ENCODE measurements around the gene NECTIN4. TPM values are rescaled to one million over a fixed set of nuclear protein-coding genes. Genes with fewer than 3 reads are reported as not detected.

The NECTIN4 gene
- total RNA-seq: not detected in 2 replicates

DNA sequence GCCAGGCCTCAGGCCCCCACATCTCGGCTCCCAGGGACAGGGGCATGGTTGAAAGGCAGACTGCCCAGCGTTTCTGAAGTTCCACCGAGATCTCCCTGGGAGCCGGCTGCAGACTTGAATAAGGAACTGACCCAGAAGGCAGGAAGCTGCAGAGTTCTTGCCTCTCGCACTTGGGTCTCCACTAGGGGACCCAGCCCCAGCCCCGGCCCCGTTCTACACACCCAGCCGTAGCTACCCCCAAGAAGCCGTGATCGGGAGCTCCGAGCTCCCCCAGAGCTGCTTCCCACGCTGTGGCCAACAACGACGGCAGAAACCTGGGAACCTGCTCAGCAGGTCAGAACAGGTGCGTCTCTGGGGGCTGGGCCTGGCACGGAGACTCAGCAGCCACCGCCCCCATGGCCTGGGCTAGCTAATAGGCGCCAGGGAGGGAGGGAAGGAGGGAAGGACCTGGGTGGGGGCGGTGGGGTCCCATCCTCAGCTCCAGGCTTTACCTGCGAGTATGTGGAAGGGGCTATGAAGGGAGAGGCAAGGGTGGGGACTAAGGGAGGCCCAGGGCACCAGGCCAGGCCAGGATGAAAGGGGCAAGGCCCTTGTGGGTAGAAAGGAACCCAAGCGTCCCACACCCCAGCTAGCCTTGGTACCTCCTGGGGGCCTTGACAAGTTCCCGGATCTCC lies at the start of gene NECTIN4:
Gene NECTIN4 (minus strand): TSS at position 308 of the 674 bp plus-strand sequence. CDS start 262 bp downstream, at position 46.
- intact Hi-C loops (cut with micrococcal nuclease): no loop called here

DNA sequence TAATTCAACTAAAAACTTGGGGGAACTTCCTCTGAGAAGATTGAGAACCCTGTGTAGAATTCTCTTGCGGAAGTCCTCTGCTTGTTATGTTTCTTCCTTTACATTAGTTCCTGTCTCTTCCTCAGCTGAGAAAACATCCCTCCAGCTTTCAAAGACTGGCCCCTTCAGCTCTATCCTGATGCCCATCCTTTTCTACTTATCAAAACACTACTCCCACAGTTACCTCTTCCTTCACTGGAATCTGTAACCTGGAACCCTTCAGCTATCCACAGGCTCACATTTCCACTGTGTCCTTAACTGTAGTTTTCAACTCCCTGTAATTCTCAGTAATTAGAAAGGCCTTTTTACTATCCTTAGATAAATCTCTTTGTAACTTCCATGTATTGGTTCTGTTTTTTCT lies 49.1 kb upstream of the NECTIN4 start:
- intact Hi-C loops (cut with micrococcal nuclease): no loop called here

DNA sequence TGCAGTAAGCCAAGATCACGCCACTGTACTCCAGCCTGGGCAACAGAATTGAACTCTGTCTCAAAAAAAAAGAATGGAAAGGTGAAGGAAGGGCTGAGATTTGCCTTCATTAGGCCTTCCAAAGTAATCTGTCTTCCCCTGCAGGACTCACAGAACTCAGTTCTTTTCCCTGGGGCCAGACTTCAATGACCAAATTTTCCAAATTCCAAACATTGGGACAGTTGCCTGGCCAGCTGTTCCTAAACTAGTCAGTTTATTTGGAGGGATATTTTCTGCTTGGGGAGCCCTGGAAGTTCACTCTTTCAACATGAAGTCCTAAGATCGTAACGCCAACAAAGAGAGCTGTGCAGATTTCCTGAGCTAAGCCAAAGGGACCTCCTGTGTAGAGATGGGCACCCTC lies 48.5 kb upstream of the NECTIN4 start:
- intact Hi-C loops (cut with micrococcal nuclease): no loop called here

DNA sequence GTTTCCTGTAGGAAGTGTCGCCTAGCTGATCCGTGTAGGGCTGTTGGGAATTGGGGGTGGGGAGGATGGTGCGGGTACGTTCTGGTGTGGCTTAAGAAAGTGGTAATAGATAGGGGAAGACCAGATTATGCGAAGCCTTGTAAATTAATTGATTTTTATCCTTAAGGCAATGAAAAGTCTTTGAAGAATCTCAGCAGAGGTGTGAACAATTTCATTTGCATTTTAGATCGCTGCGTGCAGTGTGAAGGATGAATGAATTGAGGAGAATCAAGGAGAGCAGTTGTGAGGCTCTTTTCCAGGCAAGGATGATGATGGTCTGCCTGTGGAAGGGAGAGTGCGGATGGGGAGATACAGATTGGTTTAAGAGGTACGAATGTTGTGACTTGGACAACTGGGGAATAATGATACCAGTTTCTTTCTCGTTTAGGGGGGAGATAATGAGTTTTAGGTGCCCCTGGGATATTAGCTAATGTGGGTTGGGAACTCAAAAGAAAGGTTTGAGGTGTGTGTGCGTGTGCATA lies 43.9 kb upstream of the NECTIN4 start:
- intact Hi-C loops (cut with micrococcal nuclease): loop anchor here (5.0 kb wide), 1 partner anchor 594 kb away; no protein-coding TSS in a partner anchor

DNA sequence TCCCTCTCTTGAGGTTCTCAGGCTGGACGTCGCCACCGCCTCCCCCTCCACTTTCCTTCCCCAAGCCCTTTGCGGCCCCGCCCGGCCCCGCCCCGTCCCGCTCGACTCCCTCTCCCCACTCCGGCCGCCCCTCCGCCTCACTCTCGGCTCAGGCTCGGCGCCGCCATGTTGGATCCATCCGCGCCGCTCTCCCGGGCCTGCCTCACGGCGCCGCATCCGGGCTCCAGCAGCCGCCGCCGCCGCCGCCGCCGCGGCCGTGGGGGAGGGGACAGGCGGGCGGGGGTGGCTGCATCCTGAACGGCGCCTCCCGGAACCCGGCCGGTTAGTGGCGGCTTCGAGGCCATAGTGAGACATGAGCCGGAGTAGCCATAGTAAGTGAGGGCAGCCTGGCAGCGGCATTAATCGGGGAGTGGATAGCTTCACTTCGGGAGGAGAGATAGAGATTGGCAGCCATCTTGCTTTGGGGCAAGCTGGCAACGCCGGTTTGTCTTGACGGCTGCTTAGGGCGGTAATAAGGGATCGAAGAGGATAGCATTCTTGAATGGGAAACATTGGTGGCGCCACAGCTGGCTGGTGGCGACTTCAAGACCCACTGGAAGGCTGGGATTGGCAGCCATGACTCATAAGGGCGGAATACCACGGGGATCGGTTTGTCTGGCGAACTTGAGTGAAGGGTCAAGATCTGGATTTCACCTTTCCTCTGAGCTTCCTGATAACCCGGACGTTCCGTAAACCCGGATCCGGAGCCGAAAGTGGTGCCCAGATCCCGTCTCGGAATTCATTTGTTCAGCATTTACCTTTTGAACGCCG lies 43.3 kb upstream of the NECTIN4 start, which contains the start of gene DEDD:
Gene DEDD (minus strand): TSS at position 258 of the 810 bp plus-strand sequence. CDS start 8,205 bp downstream, outside the sequence.
- intact Hi-C loops (cut with micrococcal nuclease): loop anchor here (1.0 to 5.0 kb wide), 12 partner anchors 13 to 595 kb away; partner anchors contain the start of genes B4GALT3, NDUFS2, PPOX and UFC1

DNA sequence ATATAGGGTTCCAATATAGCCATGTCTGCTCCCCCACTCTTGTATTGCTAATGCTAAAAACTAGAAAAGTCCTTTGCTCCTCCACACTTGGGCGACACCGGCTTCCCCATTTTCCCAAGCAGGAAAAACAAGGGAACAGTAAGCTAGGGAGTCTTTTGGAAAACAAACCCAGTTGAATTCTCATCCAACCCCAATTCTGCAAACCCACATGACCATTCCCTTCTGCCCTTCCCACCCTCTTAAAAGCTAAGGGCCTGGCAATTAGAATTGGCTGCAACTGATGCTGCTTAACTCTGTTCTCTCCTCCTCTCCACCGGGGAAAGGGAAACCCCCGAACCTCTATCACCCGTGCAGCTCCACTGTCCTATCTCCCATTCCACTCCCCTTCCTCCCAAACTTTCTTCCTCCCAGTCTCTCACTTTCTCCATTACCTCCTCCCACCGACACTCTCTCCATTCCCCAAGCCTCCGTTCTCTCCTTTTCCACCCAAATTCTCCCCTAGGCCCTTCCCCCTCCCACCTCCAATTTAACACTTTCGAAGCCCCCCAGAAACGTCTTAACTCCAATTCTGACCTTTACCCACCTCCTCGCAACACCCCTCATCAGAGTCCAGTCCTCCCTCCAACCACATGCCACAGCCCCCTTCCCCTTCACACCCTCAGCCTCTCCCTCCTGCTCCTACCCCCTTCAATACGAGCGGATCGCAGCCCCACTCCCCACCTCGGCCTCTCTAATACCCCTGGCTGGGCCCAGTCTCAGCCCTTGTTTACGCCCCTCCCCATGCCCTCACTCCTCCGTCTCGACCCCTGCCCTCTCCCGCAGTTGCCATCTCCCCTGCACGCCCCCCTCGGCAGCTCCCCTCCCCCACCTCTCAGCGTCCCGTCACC lies 42.4 kb upstream of the NECTIN4 start:
- intact Hi-C loops (cut with micrococcal nuclease): loop anchor here (1.0 to 5.0 kb wide), 12 partner anchors 12 to 596 kb away; partner anchors contain the start of genes B4GALT3, NDUFS2, PPOX and UFC1

DNA sequence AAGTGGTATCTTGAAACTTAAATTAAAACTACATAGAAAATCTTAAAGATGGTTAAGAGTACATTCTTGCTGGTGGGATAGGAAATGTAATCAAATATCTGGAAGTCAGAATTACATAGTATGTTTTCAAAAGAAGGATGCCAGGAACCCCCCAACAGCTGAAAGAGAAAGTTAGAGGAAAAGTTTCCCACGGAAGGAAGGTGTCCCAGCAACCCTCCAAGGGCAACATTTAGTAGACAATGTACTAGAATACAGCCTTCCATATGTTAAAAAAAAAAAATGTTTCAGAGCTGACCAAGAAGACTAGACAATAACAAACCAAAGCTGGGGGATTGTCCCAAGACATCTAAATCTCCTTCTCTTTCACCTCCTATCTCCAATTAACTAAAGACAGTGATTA lies 40.9 kb upstream of the NECTIN4 start:
- intact Hi-C loops (cut with micrococcal nuclease): loop anchor here (5.0 kb wide), 1 partner anchor 597 kb away; no protein-coding TSS in a partner anchor

DNA sequence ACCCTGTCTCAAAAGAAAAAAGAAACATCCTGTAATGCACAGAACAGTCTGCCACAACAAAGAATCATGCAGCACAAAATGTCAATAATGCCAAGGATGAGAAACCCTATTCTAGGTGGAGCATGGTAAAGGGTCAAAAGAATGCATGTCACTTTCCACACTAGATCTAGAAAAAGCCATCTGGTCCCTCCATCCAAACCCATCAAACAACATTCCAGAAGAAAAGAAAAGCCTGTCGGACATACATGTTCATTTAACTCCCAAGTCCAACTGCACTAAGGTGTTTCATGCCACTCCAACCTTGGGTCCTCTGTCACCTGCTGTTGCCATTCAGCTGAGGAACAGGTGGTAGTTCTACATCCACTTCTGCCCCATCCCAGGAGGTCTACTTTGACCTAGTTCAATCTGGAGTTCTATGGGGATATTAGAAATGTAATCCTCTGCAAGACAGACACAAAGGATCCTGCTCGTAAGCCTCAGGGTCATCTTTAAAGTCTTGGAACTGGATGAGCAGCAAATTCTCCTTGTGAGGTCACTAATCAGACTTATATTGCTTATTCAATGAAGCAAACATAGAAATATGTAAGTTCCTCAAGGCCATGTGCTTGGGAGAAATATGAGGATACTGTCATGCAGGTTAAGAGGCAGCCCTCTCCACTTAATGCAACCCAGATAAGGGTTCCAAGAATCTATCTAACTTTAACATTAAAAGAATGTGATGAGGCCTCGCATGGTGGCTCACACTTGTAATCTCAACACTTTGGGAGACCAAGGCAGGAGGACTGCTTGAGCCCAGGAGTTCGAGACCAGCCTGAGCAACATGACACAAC lies 39.4 kb upstream of the NECTIN4 start:
- intact Hi-C loops (cut with micrococcal nuclease): no loop called here

DNA sequence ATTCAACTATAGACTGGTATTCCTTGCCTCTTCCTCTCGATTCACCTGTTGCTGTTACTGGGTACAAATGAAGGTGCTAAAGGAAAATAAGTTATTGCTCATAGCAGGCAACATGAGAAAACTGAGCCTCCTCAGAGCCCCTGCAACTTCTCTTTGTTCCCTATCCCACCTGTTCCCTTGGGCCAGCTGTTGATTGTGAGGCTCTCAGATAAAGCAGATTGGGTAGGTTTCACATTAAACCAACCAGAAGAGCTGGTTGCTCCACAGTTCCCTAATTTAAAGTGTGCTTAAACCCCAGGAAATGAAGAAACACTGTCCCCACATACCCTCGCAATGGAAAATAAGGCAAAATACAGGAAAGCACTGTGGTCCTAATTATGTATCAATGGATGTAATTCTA lies 38.3 kb upstream of the NECTIN4 start:
- intact Hi-C loops (cut with micrococcal nuclease): no loop called here

DNA sequence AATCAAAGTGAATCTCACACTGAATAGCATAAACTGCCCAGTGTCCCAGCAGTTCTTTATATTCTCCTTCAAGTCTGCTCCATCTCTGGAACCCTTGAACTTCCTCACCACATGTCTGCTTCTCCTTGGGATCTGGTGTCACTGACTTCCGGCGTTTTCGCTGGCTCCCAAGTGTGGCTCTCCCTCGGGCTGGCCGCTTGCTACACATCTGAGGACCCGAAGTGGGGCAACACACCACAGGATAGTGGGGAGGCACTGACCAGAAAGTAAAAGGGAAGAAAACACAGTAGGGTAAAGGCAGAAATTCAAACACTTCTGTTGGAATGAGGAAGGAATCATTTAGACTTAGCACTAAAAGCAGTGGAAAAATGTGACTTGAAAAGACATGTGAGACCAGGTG lies 33.6 kb upstream of the NECTIN4 start:
- intact Hi-C loops (cut with micrococcal nuclease): no loop called here

DNA sequence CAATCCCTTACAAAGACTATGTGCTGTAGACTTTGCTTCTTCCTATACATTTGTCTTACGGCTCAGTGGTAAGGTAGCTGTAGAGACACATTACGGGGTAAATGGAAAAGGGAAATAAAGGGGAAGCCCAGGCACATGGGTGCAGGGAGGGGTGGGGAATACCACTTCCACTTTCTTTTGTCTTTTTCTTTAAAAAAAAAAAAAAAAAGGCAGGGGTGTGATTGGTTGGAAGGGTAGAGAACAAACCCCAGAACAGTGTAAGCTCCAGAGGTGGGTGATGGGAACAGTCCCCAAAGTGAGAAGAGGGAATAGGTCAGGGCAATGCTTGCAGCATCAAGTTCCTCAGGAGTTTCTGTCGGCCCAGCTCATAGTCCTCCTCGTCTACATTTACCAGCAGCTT lies 32.5 kb upstream of the NECTIN4 start:
- intact Hi-C loops (cut with micrococcal nuclease): no loop called here

DNA sequence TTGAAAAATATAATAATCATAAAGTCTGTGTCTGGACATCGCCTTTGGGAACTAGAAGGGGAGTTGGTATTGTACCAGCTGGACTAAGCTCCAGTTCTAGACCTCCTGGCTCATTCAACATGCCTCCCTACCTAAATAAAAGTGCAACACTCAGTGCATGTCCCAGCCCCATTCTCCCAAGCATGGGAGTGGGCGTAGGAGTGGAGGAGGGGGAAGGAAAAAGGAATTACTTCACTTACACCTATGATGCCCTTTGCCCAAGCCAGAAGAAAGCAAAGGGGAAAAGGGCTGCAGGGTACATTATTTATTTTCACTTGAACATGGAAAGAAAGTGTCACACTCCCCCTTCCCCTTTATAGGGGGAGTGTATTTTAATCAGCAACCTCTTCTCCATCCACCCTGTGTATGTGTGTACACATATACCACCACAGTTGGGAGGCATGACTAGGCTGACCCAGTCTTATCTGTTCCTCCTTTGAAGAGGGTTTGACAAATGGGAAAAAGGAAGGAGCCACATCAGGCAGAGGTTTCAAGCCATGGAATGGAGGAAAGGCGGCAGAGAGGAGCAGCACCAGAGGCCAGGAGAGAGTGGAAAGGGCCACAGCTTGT lies 31.8 kb upstream of the NECTIN4 start:
- intact Hi-C loops (cut with micrococcal nuclease): no loop called here

DNA sequence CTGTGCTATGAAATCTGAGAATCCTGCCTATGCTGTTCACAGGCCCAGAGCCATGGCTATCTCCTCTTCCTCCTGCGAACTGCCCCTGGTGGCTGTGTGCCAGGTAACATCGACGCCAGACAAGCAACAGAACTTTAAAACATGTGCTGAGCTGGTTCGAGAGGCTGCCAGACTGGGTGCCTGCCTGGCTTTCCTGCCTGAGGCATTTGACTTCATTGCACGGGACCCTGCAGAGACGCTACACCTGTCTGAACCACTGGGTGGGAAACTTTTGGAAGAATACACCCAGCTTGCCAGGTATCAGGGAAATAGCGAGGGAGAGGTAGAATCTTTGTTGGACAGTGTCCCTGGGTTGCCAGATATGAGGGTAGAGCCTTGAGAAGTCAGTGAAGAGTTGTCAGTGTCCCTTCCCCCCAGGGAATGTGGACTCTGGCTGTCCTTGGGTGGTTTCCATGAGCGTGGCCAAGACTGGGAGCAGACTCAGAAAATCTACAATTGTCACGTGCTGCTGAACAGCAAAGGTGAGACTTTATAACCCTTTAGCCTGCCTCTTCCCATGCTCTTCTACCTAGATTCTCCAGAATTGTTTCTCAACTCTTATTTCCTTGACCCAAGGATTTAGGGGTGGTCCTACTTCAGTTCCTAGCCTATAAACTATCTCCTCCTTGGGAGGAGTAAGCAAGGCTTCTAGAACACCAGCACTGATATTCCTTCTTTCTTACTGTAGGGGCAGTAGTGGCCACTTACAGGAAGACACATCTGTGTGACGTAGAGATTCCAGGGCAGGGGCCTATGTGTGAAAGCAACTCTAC lies 29.9 kb upstream of the NECTIN4 start:
- intact Hi-C loops (cut with micrococcal nuclease): loop anchor here (1.0 to 10.0 kb wide), 11 partner anchors 13 to 1194 kb away; partner anchors contain the start of genes B4GALT3, DCAF8, DEDD and NDUFS2

DNA sequence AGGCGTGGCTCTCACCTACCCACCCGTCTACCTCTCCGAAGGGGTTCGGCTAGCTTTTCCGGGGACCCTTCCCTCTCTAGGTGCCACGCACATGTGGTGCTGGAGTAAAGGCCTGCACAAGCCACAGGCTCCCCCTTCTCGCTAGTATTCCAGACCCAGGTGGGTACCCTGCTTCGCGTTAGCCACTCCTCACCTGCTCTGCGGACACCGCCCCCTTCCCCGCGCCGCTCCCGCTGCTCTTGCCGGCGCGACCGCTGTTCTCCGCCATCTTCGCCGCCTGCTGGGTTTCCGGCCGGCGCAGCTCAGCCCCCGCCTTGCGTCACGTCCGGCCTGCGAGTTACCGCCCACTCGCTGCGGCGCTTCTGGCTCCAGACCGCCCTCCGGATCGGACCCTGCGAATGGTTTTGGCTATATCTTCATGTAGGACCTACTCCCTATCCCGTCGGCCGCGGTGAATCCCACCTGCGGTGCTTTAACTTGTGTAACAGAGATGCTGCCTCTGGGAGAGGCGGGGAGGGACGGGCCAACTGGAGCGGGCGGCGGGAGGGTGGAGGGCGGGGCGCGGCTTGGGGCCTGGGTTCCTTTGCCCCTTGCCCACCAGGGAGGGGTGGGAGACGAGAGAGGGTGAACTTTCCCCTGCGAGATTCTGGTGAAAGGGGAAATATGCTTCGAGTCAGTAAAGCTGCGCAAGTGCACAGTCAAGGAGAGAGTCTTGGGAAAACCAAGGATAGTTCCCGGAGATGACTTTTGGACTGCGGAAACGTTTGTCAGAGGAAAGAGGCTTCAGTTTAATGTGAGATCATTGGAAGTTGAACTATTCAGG lies 28.6 kb upstream of the NECTIN4 start, which contains the start of the genes NIT1 and PFDN2:
Gene NIT1 (plus strand): TSS at position 347 of the 823 bp plus-strand sequence. CDS start 72 bp downstream, at position 419.
Gene PFDN2 (minus strand): TSS at position 279 of the 823 bp plus-strand sequence. CDS start 11 bp downstream, at position 268.
- intact Hi-C loops (cut with micrococcal nuclease): loop anchor here (1.0 to 10.0 kb wide), 6 partner anchors 20 to 1193 kb away; partner anchors contain the start of genes DCAF8, KLHDC9, SDHC and TAGLN2

DNA sequence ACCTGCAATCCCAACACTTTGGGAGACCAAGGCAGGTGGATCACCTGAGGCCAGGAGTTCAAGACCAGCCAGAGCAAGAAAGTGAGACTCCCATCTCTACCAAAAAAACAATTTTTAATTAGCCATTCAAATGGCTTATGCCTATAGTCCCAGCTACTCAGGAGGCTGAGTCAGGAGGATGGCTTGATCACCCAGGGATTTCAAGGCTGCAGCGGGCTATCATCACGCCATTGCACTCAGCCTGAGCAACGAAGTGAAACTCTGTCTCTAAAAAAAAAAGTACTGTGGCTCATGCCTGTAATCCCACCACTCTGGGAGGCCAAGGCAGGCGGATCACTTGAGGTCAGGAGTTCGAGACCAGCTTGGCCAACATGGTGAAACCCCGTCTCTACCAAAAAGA lies 26.6 kb upstream of the NECTIN4 start:
- intact Hi-C loops (cut with micrococcal nuclease): loop anchor here (2.0 to 10.0 kb wide), 4 partner anchors 196 to 1191 kb away; partner anchors contain the start of genes DCAF8, SDHC and TAGLN2

DNA sequence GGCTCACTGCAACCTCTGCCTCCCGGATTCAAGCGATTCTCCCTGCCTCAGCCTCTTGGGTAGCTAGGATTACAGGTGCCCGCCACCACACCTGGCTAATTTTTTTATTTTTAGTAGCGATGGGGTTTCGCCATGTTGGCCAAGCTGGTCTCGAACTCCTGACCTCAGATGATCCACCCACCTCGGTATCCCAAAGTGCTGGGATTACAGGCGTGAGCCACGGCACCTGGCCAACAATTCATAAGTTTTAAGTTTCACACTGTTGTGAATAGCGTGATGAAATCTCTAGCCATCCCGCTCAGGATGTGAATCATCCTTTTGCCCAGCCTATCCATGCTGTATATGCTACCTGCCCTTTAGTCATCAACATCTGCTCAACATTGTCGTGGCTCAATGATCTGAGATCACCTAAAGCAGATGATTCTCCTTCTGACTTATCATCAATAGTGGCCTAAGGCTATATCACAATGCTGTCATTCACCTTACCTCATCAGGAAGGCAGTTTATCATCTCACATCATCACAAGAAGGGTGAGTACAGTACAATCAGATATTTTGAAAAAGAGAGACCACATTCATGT lies 25.9 kb upstream of the NECTIN4 start:
- intact Hi-C loops (cut with micrococcal nuclease): loop anchor here (2.0 to 10.0 kb wide), 4 partner anchors 197 to 1190 kb away; partner anchors contain the start of genes DCAF8, SDHC and TAGLN2

DNA sequence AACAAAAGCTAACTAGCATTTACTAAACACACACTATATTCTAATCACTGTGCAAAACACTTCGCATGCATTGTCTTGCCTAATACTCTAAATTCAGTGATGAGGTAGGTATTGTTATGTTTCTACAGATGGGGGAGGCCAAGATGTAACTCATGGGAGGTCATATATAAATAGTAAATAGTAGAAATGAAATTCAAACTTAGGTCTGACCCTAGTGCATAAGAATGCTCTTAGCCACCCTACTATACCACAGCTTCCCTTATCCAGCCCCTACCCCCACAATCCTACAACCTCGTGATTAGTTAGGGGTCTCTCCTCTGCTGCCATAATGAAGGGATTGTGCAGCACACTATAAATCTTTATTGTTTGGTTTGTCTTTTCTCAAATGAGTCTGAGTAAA lies 25.2 kb upstream of the NECTIN4 start:
- intact Hi-C loops (cut with micrococcal nuclease): loop anchor here (2.0 to 10.0 kb wide), 2 partner anchors 268 to 1190 kb away; partner anchors contain the start of gene TAGLN2

Measured in T-helper 1 cell treated with Interleukin-12 subunit alpha and Interleukin-12 subunit beta and Interleukin-4 antibody, amounts not matched to agents 30 ng/mL and 1 ng/mL, for 36 hours (primary cell).